Measurements from ENCODE around the gene TMEM44. TPM values are rescaled to one million over a fixed set of nuclear protein-coding genes. Genes with fewer than 3 reads are reported as not detected.

Gene TMEM44
- total and polyA plus RNA-seq, 2 donors (not counting 3 experiments of a cell fraction or from before 2014, with no cell fraction given) = 93.8 to 125 TPM

DNA sequence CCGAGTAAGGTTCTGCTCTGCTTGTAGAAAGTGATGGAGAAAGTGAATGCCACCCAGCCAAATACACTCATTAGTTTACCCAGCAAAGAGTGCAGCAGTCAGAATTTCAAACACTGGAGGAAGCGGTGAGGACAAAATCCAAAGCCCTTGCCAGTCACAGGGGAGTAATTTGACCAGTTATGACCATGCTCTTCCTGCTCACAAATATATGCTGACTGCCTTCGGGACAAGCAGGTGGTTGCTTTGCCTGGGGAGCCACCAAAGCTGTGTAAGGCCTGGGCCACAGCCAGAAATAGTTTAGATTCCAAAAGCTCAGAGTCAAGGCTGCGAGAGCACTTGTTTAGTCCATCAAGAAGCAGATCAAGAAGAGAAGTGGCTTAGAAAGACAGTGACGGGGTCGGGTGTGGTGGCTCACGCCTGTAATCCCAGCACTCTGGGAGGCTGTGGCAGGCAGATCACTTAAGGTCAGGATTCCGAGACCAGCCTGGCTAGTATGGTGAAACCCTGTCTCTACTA, 95.4 kb downstream of the TMEM44 start:
- Histone ChIP-seq H3K4me1 (ENCODE audit: control insufficient read depth, extremely low read depth, insufficient read depth, low read length) (peaks cover 14% of the 10 kb centered on the region), H3K9ac (replicated peaks; ENCODE audit: extremely low read depth, insufficient read depth, low read length) (no peak overlapping the region), H3K79me2 (ENCODE audit: control insufficient read depth, insufficient read depth, low read length) (no peaks in the 10 kb centered on the region), H3K9me3 (replicated peaks; ENCODE audit: control insufficient read depth, insufficient read depth, low read length) (no peaks in the 10 kb centered on the region), H3K27me3 (ENCODE audit: control insufficient read depth in 2 of 2, insufficient read depth in 2 of 2, low read length in 2 of 2) (no peaks in the 10 kb centered on the region), H4K20me1 (replicated peaks; ENCODE audit: control insufficient read depth, extremely low read depth, insufficient read depth, low read length) (no peaks in the 10 kb centered on the region), H3K4me2 (ENCODE audit: insufficient read depth, low read length) (peak overlapping the region; percentile 26), H2AFZ (ENCODE audit: low read depth, low read length) (peak overlapping the region; percentile 4), H3K27ac (ENCODE audit: insufficient read depth, low read depth, low read length) (peak overlapping the region; percentile 56), H3K9me1 (replicated peaks; ENCODE audit: control insufficient read depth, extremely low read depth, insufficient read depth, low read length) (no peaks in the 10 kb centered on the region), H3K36me3 (ENCODE audit: control insufficient read depth in 2 of 2, extremely low read depth in 1 of 2, insufficient read depth in 2 of 2, low read length in 2 of 2) (no peaks in the 10 kb centered on the region), H3K4me3 (replicated peaks in 1 of 3; ENCODE audit: insufficient read depth in 1 of 3, low read depth in 1 of 3, low read length in 3 of 3) (no peak overlapping the region)
- DNase-seq (ENCODE audit: low read depth, low spot score) = peak; percentile 67
- no TSS peak for BruUV-seq (replicated peaks)
- TF ChIP-seq, protein P1, sequence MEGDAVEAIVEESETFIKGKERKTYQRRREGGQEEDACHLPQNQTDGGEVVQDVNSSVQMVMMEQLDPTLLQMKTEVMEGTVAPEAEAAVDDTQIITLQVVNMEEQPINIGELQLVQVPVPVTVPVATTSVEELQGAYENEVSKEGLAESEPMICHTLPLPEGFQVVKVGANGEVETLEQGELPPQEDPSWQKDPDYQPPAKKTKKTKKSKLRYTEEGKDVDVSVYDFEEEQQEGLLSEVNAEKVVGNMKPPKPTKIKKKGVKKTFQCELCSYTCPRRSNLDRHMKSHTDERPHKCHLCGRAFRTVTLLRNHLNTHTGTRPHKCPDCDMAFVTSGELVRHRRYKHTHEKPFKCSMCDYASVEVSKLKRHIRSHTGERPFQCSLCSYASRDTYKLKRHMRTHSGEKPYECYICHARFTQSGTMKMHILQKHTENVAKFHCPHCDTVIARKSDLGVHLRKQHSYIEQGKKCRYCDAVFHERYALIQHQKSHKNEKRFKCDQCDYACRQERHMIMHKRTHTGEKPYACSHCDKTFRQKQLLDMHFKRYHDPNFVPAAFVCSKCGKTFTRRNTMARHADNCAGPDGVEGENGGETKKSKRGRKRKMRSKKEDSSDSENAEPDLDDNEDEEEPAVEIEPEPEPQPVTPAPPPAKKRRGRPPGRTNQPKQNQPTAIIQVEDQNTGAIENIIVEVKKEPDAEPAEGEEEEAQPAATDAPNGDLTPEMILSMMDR (IDR thresholded peaks at IDR 0.05; ENCODE audit: extremely low read depth in 1 of 2, insufficient read depth in 1 of 2, low read depth in 1 of 2, low read length in 2 of 2) = no peak
- TF ChIP-seq, protein P2, sequence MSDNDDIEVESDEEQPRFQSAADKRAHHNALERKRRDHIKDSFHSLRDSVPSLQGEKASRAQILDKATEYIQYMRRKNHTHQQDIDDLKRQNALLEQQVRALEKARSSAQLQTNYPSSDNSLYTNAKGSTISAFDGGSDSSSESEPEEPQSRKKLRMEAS (IDR thresholded peaks at IDR 0.05; ENCODE audit: insufficient read depth, insufficient read length) = no peak
- TF ChIP-seq GATA2 (IDR thresholded peaks at IDR 0.05; ENCODE audit: insufficient read depth, insufficient read length, low read depth, low read length) (no peak), MYC (IDR thresholded peaks at IDR 0.05; ENCODE audit: low read depth, low read length) (no peak), POLR2AphosphoS5 (IDR thresholded peaks at IDR 0.05; ENCODE audit: insufficient read depth, low read depth, low read length) (no peak), JUN (IDR thresholded peaks at IDR 0.05; ENCODE audit: borderline replicate concordance, insufficient read depth, insufficient read length, low read depth) (no peak), POLR2A (IDR thresholded peaks at IDR 0.05; ENCODE audit: low read depth, low read length) (no peak), FOS (IDR thresholded peaks at IDR 0.05; ENCODE audit: borderline replicate concordance, insufficient read depth, low read length) (no peak), EZH2 (IDR thresholded peaks at IDR 0.05; ENCODE audit: borderline replicate concordance, low read depth, low read length, severe bottlenecking) (no peak)
- intact Hi-C loops (cut with micrococcal nuclease) = loop anchor here (1.0 kb wide), 1 partner anchor 10 kb away; no protein-coding TSS in a partner anchor
- ChIA-PET CTCF (interaction anchor here (0.7 to 1.8 kb wide), 11 partner anchors 10 to 66 kb away, joined by 3 to 5 read pairs (median 4); no protein-coding TSS in a partner anchor), POLR2A (no interaction called here)
- dilution Hi-C loops (cut with MboI; ENCODE audit: extremely low pct_ligation_motif_present, low sequenced_read_pairs) = no loop called here
- FAIRE-seq = peak; percentile 74

Small RNAs within 50 kb of the gene (small RNA-seq; reads per million reads assigned to genes)
- gene AC046143.2 (ENCODE audit: insufficient read depth, insufficient read length, low read depth, low replicate concordance) = not detected

Other genes with a start within 250 kb of the TMEM44 start
- gene GP5, start 234.2 kb downstream of the TMEM44 start, total RNA-seq = 0.11 TPM in 1 of 2 replicates, not detected in the other
- 0.03 and 0.06 TPM in 2 replicates for gene GP5, start 234.2 kb downstream of the TMEM44 start, polyA plus RNA-seq
- gene ATP13A3, start 146.4 kb downstream of the TMEM44 start, total RNA-seq = 56.8 and 59.0 TPM in 2 replicates
- gene ATP13A3, start 146.4 kb downstream of the TMEM44 start, polyA plus RNA-seq = 10.4 and 12.0 TPM in 2 replicates
- 48.3 and 52.7 TPM in 2 replicates for gene LSG1, start 38.8 kb upstream of the TMEM44 start, total RNA-seq
- gene LSG1, start 38.8 kb upstream of the TMEM44 start, polyA plus RNA-seq = 47.1 and 50.0 TPM in 2 replicates
- gene FAM43A, start 52.5 kb upstream of the TMEM44 start, total RNA-seq = 246 and 307 TPM in 2 replicates
- 244 and 316 TPM in 2 replicates for gene FAM43A, start 52.5 kb upstream of the TMEM44 start, polyA plus RNA-seq